ENCODE results near the gene NDUFS1.
A peak's percentile ranks its signal among the peaks of the same experiment; 100 is the strongest.

Gene NDUFS1

DNA sequence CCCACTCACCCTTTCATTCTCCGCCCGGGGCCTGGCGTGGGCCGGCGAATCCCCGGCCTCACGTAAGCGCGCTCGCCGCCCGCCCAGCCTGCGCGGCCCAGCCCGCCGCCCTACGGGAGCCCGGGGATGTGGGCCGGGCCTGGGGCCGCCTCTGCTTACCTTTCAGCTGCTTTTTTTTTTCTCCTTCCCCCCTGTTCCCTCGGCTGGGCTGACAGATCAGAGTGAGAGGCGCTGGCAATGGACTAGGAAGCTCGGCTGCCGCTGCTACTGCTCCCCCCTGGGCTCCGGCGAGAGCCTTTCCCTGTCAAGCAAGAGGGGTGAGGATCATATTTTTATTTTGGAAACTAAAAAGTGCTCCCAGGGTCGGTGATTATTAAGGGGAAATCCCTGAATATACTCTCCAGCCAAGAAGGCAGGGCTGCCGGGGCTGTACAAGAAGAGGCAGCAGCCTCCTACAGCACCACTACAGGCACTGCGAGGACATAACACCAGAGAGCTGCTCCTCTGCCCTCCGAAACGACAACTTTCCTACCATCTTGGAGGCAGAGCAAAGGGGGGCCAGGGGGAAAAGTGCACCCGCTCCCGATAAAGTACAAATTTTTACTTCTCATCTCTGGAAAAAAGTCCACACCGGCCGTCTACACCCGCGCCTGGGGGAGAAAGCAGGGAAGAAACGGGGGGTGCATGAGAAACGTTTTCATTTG lies 73.3 kb downstream of the NDUFS1 start, which contains the start of gene INO80D:
TSS of gene INO80D (minus strand) at position 433 of the 704 bp plus-strand sequence. CDS start 23,158 bp downstream, outside the sequence.
- TF ChIP-seq CTCF (IDR thresholded peaks at IDR 0.05; ENCODE audit: borderline replicate concordance, insufficient read depth, low read depth, low read length), result peak; percentile 72
- peak within 1 kb of the TSS; percentile 53 for H3K4me3 ChIP-seq (ENCODE audit: low read depth, low read length)

DNA sequence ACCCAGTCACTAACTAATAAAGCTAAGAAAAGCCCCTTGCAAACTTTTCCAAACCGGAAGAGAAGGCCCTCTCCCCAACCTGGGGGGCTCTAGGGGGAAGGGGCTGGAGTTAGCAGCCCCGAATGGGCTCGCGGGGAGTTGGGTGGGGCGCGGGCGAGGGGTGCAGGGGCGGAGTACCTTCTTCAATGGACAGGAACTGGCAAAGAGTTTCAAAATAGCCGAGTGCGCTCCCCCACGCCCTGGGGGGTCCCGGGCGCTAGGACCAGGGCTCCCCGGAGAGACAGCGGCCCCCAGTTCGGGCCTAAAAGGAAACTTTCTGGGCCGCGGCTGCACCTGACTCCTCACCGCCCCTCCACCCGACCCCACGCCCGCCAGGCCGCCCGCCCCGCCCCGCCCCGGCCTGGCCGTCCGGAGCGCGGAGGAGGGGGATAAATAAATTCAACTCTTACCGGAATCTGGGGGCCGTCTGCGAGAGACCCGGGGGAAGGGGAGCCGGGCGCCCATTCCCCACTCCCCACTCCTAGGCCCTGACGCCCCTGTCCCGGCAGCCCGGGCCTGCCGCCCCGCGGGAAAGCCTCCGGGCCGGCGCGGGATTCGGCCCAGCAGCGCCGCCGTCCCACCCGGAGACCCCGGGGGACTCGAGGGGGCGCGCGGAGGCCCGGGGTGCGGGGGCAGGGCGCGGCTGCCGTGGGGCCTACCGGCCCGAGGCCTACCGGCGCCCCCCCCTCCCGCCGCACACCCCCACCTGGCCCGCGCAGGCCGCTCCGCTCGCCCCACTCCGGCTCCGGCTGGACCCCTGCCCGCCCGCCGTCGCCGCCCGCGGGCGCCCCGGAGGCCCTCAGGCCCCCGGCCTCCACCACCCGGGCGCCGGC lies 74.1 kb downstream of the NDUFS1 start:
- peak overlapping the region; percentile 53 for H3K4me3 ChIP-seq (ENCODE audit: low read depth, low read length)
- TF ChIP-seq CTCF (IDR thresholded peaks at IDR 0.05; ENCODE audit: borderline replicate concordance, insufficient read depth, low read depth, low read length), result no peak

DNA sequence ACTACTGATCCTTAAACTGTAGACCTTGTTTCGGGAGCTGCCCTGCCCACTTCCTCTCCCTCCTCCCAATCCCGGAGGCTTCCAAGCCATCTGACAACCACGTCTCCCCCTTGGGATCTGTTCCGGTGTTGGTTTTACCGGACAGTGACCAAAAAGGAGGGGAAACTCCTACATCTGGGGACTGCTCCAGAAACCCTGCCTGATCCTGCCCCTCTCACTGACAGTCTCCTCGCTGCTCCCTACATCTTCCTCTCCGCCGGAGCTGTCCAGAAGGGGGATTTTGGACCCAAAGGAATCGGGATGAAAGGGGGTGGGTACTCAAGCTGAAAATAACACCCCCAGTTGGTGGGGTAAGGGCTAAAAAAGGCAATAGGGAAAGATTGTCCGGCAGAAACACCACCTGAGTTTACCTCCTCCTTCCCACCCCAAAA lies 74.8 kb downstream of the NDUFS1 start:
- peak overlapping the region; percentile 53 for H3K4me3 ChIP-seq (ENCODE audit: low read depth, low read length)
- no peak for TF ChIP-seq CTCF (IDR thresholded peaks at IDR 0.05; ENCODE audit: borderline replicate concordance, insufficient read depth, low read depth, low read length)

DNA sequence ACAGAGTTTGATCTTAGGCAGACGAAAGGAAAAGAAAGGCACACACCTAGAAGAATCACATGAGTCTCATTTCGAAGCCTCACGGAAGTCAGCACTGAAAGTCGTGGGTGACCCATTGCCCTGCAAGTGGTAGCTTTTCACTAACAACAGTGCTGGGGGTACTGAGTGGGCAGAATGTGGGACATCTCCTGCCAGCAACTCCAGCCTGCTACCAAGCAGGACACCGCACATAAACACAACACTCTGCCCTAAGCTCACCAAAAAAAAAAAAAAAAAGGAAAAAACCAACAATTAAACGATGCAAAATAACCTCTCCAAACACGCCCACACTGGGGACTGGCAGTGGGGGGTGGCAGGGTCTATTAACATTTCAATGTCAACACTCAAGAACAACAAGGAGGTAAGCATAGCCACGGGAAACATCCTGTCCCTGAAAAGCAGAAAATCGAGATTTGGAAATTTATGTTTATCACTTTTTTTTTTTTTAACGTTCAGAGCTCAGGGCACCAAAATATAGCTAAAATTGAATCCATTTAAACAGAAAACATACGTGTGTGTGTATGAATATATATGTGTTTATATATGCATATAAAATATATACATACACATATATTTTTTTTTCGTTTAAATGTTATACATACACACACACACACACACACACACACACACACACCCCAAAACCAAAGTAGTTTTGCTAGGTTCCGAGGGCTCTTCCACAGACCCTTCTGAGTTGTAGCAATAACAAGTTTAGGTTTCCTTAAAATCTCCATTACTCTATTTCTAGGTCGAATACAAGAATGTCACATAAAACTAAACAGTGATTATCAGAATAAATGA lies 75.4 kb downstream of the NDUFS1 start:
- TF ChIP-seq CTCF (IDR thresholded peaks at IDR 0.05; ENCODE audit: borderline replicate concordance, insufficient read depth, low read depth, low read length), result no peak
- H3K4me3 ChIP-seq (ENCODE audit: low read depth, low read length), result peak overlapping the region; percentile 53

- TF ChIP-seq CTCF (IDR thresholded peaks at IDR 0.05; ENCODE audit: borderline replicate concordance, insufficient read depth, low read depth, low read length), result no peak
- H3K4me3 ChIP-seq (ENCODE audit: low read depth, low read length), result no peak overlapping the region
Measured at GRCh38 chr2:206082298-206082843, 76.9 kb downstream of the NDUFS1 start.

DNA sequence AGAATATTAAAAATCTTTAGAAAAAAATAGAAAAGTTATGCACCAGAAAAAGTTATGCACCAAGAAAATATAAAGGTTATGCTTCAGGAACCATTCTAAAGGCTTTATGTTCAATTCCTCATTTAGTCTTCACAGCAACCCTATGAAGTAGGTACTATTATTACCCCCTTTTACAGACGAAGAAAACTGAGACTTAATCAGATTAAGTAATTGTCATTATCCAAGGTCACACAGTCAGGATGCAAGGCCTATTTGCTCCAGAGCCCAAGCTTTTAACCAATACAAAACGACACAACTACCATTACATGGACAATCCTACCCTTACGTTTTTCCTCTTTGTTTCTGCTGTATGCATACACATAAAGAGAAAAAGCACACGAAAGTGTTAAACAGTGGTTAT lies 78.3 kb downstream of the NDUFS1 start:
- no peak for TF ChIP-seq CTCF (IDR thresholded peaks at IDR 0.05; ENCODE audit: borderline replicate concordance, insufficient read depth, low read depth, low read length)
- H3K4me3 ChIP-seq (ENCODE audit: low read depth, low read length), result no peak overlapping the region

Measured in GM12875 (cell line).